NCI-H2081 (cell line): ENCODE data around the gene GNA12.
"Not testable (repeated sequence)": the region's sequence is repeated elsewhere in the genome, so short reads cannot be mapped to it uniquely, and the experiment has no call there.

Source experiments
- DNase-seq, 2 experiments: peaks; one replicate each; lab custom pipeline; 2025; lab: John Stamatoyannopoulos, UW

GNA12 gene

GRCh38 chr7:2691011-2691707, 152.9 kb downstream of the GNA12 start:
- DNase-seq = no peak

- no peak for DNase-seq
Observed at GRCh38 chr7:2689951-2690705, 154.0 kb downstream of the GNA12 start.

- DNase-seq = no peak
Observed at GRCh38 chr7:2689343-2689847, 154.7 kb downstream of the GNA12 start.

GRCh38 chr7:2688409-2689342, 155.4 kb downstream of the GNA12 start:
- no peak for DNase-seq

- no peak for DNase-seq
Observed at GRCh38 chr7:2687881-2688318, 156.2 kb downstream of the GNA12 start, which contains the start of gene AMZ1. AMZ1 (plus strand) TSS chr7:2688202; CDS start chr7:2700452, 12,250 bp downstream.

- DNase-seq = peak in 1 of 2 experiments; percentile 18
Observed at GRCh38 chr7:2687338-2687869, 156.7 kb downstream of the GNA12 start.

- no peak for DNase-seq
Observed at GRCh38 chr7:2686101-2686500, 158.0 kb downstream of the GNA12 start.

GRCh38 chr7:2684501-2684900, 159.6 kb downstream of the GNA12 start:
- no peak for DNase-seq

- no peak for DNase-seq
Observed at GRCh38 chr7:2681929-2682799, 161.9 kb downstream of the GNA12 start.

GRCh38 chr7:2680792-2681490, 163.2 kb downstream of the GNA12 start:
- DNase-seq = peak; percentile 57 to 60

- no peak for DNase-seq
Observed at GRCh38 chr7:2680256-2680655, 163.9 kb downstream of the GNA12 start.

GRCh38 chr7:2679135-2680127, 164.7 kb downstream of the GNA12 start:
- not testable (repeated sequence) for DNase-seq

- DNase-seq = not testable (repeated sequence)
Observed at GRCh38 chr7:2678454-2678853, 165.7 kb downstream of the GNA12 start.
